SK-N-MC (cell line): Measurements from ENCODE around the gene CLSTN3.

ENCODE experiments used
- DNase-seq: peaks from one replicate; pipeline ENCODE4 v3.0.0-alpha.2; 2011; ENCODE audit warnings: low read depth, low spot score
- H3K27ac ChIP-seq: fragments of 200-600 bp; sonication (generic); 2 replicates; pipeline ENCODE4 v1.5.1; 2016; ENCODE audit warnings: mixed run types
- H3K36me3 ChIP-seq: fragments of 200-600 bp; sonication (generic); 2 replicates; pipeline ENCODE4 v1.6.1; 2017; ENCODE audit warnings: antibody characterized with exemption, low read length, mixed read lengths; ENCODE audit not compliant: insufficient read depth
- H3K4me3 ChIP-seq: fragments of 200-600 bp; sonication (generic); 2 replicates; pipeline ENCODE4 v1.5.1; 2016
- H3K9ac ChIP-seq: fragments of 200-600 bp; sonication (generic); 2 replicates; pipeline ENCODE4 v1.8.0; 2017; ENCODE audit warnings: mixed run types, mixed read lengths; ENCODE audit not compliant: insufficient read length
- H3K9me3 ChIP-seq: fragments of 200-600 bp; sonication (generic); 2 replicates; pipeline ENCODE4 v1.6.1; 2017; ENCODE audit warnings: low read depth, mild to moderate bottlenecking, antibody characterized with exemption, low read length, moderate library complexity, mixed read lengths
- EZH2 ChIP-seq: fragments of 200-600 bp; sonication (generic); IDR thresholded peaks from one replicate; pipeline ENCODE4 v1.6.1; 2017; ENCODE audit warnings: antibody characterized with exemption
- FOXP2 ChIP-seq: optimal IDR thresholded peaks from 2 replicates; pipeline ENCODE3; 2011; ENCODE audit warnings: mild to moderate bottlenecking, moderate library complexity; ENCODE audit not compliant: insufficient read depth; ENCODE audit errors: extremely low read length, control extremely low read depth
- POLR2AphosphoS5 ChIP-seq: IDR thresholded peaks from 2 replicates; pipeline ENCODE4 v1.6.1; 2012; ENCODE audit warnings: mild to moderate bottlenecking, low read depth, low read length, borderline replicate concordance

Gene CLSTN3

DNA sequence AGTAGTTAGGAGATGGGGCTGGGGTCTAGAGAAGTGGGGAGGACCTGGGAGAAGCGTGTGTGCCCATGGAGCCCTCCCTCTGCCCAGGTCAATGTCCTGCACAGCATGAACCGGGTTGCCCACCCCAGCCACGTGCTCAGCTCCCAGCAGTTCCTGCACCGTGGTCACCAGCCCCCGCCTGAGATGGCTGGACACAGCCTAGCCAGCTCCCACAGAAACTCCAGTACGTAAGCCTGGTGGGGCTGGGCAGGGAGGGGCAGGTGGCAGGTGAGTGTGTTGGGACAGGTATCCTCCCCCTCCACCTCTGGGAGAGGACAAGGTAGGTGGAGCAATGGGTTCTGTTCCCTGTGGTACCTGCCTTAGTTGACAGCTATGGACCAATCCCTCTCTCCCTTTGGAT is 20.7 kb downstream of the CLSTN3 start:
- Histone ChIP-seq H3K36me3 (no peaks in the 10 kb centered on the region), H3K9ac (no peak overlapping the region)
- no peak for TF ChIP-seq FOXP2
- TF ChIP-seq POLR2AphosphoS5 = no peak
- TF ChIP-seq EZH2 = no peak

DNA sequence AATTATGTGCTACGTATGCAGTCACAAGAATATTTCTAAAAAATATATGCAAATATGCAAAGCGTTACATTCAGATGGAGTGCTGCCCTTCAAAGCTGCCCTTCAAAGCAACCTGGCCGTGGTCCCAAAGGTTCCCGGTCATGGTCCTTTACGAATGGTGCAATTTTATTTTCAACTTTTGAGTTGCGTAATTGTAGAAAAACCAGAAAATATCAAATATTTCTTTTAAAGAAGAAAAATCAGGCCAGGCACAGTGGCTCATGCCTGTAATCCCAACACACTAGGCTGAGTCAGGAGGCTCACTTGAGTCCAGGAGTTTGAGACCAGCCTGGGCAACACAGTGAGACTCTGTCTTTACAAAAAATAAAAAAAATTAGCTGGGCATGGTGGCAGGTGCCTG is 21.4 kb downstream of the CLSTN3 start:
- DNase-seq = no peak
- H3K36me3 ChIP-seq = no peaks in the 10 kb centered on the region
- TF ChIP-seq FOXP2 (no peak), EZH2 (no peak), POLR2AphosphoS5 (no peak)

More for the DNA sequence above, 20.7 kb downstream of the CLSTN3 start:
- Histone ChIP-seq H3K4me3 (no peak overlapping the region), H3K27ac (no peak overlapping the region), H3K9me3 (no peaks in the 10 kb centered on the region)
- no peak for DNase-seq

DNA sequence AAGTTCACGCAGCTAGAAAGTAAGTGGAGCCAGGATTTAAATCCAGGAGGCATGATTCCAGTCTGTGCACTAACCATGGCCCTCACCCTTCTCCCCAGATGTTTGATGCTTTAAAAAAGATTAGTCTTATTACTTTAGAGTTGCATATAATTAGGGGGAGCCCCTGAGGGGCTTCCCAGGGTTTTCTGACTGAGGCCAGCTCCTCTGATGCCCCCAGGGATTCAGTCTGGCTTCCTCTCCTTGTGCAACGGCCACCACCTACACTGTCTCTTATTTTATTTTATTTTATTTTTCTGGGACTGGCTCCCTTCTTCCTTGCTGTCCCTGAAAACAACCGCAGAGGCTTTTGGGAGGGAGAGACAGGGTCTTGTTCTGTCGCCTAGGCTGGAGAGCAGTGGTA is 22.6 kb downstream of the CLSTN3 start:
- Histone ChIP-seq H3K36me3 (no peaks in the 10 kb centered on the region), H3K9me3 (no peaks in the 10 kb centered on the region), H3K4me3 (no peak overlapping the region), H3K27ac (no peak overlapping the region), H3K9ac (no peak overlapping the region)
- DNase-seq = no peak
- TF ChIP-seq FOXP2 (no peak), EZH2 (no peak), POLR2AphosphoS5 (no peak)

More for the DNA sequence above, 21.4 kb downstream of the CLSTN3 start:
- no peaks in the 10 kb centered on the region for H3K9me3 ChIP-seq
- no peak overlapping the region for H3K4me3 ChIP-seq
- H3K9ac ChIP-seq = no peak overlapping the region
- no peak overlapping the region for H3K27ac ChIP-seq

DNA sequence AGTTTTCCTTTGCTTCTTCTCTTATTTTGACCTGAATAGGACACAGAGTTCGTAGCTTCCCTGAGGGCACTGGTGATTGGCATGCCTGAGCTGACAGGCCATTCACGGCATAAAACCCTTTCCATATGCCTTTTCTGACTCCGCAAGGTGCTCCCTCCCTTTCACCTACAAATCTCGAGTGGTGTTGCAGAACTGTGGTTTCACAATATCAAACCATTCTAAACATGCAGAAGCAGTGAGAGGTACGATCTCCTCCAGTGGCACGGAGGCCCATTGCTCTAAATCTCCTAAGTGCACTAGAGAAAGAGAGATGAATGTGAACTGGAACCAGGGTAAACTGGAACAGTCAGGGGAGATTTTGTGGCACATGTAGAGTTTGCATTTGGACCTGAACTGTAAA is 23.9 kb downstream of the CLSTN3 start:
- no peak overlapping the region for H3K9ac ChIP-seq
- DNase-seq = no peak
- TF ChIP-seq POLR2AphosphoS5 (no peak), EZH2 (no peak), FOXP2 (no peak)
- no peaks in the 10 kb centered on the region for H3K36me3 ChIP-seq
- no peak overlapping the region for H3K4me3 ChIP-seq
- H3K9me3 ChIP-seq = no peaks in the 10 kb centered on the region
- no peak overlapping the region for H3K27ac ChIP-seq

DNA sequence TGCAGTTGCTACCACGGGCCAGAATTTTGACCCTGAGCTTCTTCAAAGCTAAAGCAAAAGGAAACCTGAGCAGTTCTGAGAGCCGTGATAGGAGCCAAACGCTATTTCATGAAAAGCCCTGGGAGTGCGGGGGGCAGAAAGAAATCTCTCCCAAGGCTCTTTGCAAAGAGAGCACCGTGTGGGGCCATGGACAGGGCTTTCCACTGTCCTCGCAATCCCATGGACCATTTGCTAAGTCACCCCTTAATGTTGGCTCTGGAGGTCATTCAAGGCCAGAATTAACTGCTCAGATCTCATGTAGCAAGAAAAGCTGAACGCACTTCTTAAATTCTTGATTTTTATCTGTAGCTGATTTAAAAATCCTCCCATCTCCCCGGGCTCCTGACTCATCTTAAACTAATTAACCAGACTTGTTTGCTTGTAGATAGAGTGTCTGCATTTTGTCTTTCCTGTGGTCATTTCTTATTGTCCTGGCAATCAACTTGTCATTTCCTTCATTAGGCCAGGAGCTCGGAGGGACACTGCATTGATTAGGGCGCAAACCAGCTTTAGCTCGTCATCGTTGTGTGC is 24.8 kb downstream of the CLSTN3 start:
- Histone ChIP-seq H3K4me3 (no peak overlapping the region), H3K36me3 (no peaks in the 10 kb centered on the region), H3K9ac (no peak overlapping the region), H3K9me3 (no peaks in the 10 kb centered on the region), H3K27ac (no peak overlapping the region)
- no peak for DNase-seq
- TF ChIP-seq FOXP2 = no peak
- no peak for TF ChIP-seq POLR2AphosphoS5
- TF ChIP-seq EZH2 = no peak

DNA sequence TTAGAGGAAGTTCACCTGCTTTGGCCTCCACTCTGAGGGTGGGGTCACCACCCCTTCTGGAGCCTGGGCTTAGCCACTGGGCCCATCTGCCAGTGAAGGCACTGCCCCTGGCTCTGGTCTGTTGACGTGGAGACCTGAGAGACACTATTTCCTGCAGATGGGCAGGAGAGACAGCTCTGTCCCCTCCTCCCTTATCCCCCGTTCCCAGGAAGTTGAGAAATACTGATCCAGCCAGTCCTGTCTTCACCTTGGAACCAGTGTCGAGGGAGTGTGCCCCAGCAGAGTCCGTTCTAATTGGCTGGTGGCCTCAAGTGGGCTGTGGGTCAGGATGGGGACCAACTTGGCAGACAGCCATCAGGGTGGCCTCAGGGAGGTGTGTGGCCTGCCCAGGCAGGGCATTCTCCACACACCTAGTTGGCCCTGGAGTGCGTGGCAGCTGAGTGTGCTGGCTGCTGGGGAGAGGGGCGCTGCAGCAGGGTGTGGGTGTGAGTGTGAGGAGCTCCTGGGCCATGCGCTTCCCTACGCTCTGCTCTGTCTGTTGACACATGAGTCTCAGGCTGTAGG is 25.4 kb downstream of the CLSTN3 start:
- TF ChIP-seq EZH2 (no peak), POLR2AphosphoS5 (no peak), FOXP2 (no peak)
- Histone ChIP-seq H3K9me3 (no peaks in the 10 kb centered on the region), H3K27ac (no peak overlapping the region), H3K4me3 (no peak overlapping the region), H3K9ac (no peak overlapping the region), H3K36me3 (no peaks in the 10 kb centered on the region)
- DNase-seq = no peak

DNA sequence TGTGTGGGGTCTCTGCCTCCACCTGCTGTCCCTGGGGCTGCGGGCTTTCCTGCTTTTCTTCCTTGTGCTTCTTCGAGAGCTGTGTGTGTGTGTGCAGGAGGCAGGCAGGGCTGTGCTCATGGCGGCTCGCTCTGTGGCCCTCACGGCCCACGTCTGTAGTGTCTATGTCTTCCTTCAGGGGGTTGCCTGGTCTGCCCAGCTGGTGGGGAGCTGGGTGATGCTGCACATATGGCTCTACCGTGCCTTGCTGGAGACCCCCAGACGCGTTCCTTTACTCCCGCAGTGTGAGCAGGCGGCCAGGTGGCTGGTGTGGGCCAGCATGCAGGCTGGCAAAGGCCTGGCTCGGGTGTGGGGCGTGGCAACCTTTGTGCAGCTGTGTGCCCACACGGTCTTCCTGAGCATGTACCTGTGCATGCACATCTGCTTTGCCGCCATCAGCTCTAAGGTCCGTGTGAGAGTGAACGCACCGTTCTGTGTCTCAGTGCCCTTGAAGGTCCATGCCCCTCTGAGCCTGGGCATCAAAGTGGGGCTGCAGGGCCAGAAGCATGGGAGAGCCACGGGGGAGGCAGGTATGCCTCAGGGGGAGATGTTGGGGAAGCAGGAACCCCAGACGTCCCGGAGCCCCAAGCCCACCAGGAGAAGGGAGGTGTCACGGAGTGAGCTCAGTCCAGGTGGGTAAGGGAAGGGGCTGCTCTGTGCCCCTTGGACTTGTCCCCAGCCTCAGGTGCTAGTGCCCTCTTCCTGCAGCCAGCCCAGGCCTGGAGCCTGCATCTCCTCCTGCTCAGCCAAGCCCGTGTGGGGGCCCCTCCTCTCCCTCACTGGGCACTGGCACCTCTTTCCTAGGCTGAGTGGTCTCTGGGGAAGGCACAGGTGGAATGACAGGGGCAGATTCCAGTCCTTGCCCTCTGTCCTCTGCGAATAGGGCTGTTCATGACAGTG is 26.4 kb downstream of the CLSTN3 start:
- Histone ChIP-seq H3K9me3 (no peaks in the 10 kb centered on the region), H3K27ac (no peak overlapping the region)

DNA sequence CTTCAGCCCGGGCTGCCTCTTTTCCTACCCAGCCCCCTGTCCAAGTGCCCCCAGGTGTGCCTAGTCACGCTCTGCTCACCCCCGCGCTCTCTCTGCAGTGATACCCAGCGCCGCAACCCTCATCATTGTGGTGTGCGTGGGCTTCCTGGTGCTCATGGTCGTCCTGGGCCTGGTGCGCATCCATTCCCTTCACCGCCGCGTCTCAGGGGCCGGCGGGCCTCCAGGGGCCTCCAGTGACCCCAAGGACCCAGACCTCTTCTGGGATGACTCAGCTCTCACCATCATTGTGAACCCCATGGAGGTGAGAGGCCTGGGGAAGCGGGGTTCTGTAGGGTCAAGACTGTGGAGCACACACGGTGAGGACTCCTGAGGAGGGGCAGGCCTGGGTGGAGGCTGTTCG is 27.2 kb downstream of the CLSTN3 start:
- TF ChIP-seq FOXP2 (no peak), EZH2 (no peak), POLR2AphosphoS5 (no peak)
- DNase-seq = no peak
- Histone ChIP-seq H3K27ac (no peak overlapping the region), H3K36me3 (no peaks in the 10 kb centered on the region), H3K4me3 (no peak overlapping the region), H3K9ac (no peak overlapping the region), H3K9me3 (no peaks in the 10 kb centered on the region)

More for the DNA sequence above, 26.4 kb downstream of the CLSTN3 start:
- TF ChIP-seq POLR2AphosphoS5 = no peak
- no peak for TF ChIP-seq EZH2
- TF ChIP-seq FOXP2 = no peak
- H3K4me3 ChIP-seq = no peak overlapping the region
- H3K36me3 ChIP-seq = no peaks in the 10 kb centered on the region
- no peak for DNase-seq
- H3K9ac ChIP-seq = no peak overlapping the region
